Gastrocnemius medialis (tissue), 4 donors: ENCODE data around the gene CCDC9B.

Experiments used
- CTCF ChIP-seq, 5 experiments: fragments of 450-650 bp in 3 of 5; fragments of 200-600 bp in 2 of 5; sonication (generic) in 2 of 5; IDR thresholded peaks in 4 of 5; conservative IDR thresholded peaks in 1 of 5; 1 replicate in 4 of 5; 2 replicates in 1 of 5; pipeline ENCODE4 v1.5.1; 2016 to 2019; ENCODE audit warnings: antibody characterized with exemption in 5 of 5, mild to moderate bottlenecking in 3 of 5, moderate library complexity in 3 of 5
- POLR2A ChIP-seq, 2 donors: fragments of 450-650 bp; IDR thresholded peaks; one replicate each; pipeline ENCODE4 v1.6.1; 2017; ENCODE audit warnings: antibody characterized with exemption in 2 of 2, mild to moderate bottlenecking in 2 of 2, moderate library complexity in 2 of 2

GRCh38 chr15:40368719-40369473 lies 28.2 kb upstream of the CCDC9B start:
- TF ChIP-seq CTCF (IDR thresholded peaks at IDR 0.05 in 4 of 5, conservative IDR thresholded peaks at IDR 0.05 in 1 of 5) (no peak), POLR2A (IDR thresholded peaks at IDR 0.05) (no peak)
